Measurements from ENCODE around the gene PSKH1.

The PSKH1 gene

DNA sequence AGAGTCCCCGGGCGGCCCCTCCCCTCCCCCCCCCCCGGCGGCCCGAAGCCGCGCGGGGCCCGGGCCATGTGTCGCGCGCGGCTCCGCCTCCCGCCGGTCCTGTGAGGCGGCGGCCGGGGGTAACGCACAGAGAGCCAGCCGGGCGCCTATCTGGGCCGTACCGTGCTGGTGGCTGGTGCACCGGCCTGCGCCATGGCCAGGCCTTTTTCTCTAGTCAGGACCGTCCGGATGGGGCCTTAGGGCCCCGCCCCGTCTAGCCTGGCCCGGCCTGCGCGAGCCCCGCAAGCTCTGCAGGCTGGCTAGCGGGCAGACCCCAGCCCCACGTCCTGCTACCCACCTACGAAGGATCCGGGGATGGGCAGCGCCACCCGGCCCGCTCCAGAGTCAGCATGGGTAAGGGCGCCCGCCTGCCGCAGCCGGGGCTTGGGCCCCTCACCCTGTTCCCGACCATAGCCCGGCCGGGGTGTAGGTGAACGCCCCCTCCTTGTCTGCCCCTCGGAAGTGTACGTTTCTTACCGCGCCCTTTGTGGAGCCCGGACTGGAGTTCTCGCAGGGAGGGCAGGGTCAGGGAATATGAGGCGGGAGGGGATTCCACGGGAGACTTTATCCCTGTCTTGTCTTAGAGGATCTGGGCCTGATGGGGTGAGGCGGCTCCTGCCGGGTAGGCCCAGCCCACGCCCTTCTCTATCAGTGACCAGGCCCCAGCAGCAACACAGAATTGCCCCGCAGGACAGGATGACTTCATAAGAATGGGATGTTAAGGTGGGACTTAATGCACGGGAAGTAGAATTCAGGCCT, 45.8 kb upstream of the PSKH1 start, which contains the start of gene CENPT:
Gene CENPT (minus strand): TSS at position 630 of the 798 bp plus-strand sequence. CDS start 13,834 bp downstream, outside the sequence.
- Histone ChIP-seq H3K27me3 (ENCODE audit: insufficient read depth, poor library complexity, severe bottlenecking) (no peaks in the 10 kb centered on the region), H3K4me3 (replicated peaks; ENCODE audit: insufficient read depth, low read length) (peak within 1 kb of the TSS; percentile 99), H3K27ac (replicated peaks) (peak within 1 kb of the TSS; percentile 90)
- TF ChIP-seq GABPA (IDR thresholded peaks at IDR 0.05; ENCODE audit: low read depth) (no peak), REST (IDR thresholded peaks at IDR 0.05; ENCODE audit: insufficient replicate concordance, low read depth) (no peak), POLR2AphosphoS5 (IDR thresholded peaks at IDR 0.05; ENCODE audit: low read depth) (no peak), SPI1 (IDR thresholded peaks at IDR 0.05; ENCODE audit: borderline replicate concordance, low read depth) (no peak)
- TF ChIP-seq, protein P1, sequence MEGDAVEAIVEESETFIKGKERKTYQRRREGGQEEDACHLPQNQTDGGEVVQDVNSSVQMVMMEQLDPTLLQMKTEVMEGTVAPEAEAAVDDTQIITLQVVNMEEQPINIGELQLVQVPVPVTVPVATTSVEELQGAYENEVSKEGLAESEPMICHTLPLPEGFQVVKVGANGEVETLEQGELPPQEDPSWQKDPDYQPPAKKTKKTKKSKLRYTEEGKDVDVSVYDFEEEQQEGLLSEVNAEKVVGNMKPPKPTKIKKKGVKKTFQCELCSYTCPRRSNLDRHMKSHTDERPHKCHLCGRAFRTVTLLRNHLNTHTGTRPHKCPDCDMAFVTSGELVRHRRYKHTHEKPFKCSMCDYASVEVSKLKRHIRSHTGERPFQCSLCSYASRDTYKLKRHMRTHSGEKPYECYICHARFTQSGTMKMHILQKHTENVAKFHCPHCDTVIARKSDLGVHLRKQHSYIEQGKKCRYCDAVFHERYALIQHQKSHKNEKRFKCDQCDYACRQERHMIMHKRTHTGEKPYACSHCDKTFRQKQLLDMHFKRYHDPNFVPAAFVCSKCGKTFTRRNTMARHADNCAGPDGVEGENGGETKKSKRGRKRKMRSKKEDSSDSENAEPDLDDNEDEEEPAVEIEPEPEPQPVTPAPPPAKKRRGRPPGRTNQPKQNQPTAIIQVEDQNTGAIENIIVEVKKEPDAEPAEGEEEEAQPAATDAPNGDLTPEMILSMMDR (IDR thresholded peaks at IDR 0.05; ENCODE audit: insufficient read depth, low read length): no peak
- DNase-seq (ENCODE audit: low read depth in 1 of 2, low spot score in 1 of 2): peak in 1 of 2 experiments; percentile 9

- no peak for DNase-seq (ENCODE audit: low read depth in 1 of 2, low spot score in 1 of 2)
- Histone ChIP-seq H3K27ac (replicated peaks) (no peak overlapping the region; the same call in 1 of the 2 replicates), H3K27me3 (ENCODE audit: insufficient read depth, poor library complexity, severe bottlenecking) (no peaks in the 10 kb centered on the region), H3K4me3 (replicated peaks; ENCODE audit: insufficient read depth, low read length) (peak overlapping the region; percentile 99)
- TF ChIP-seq SPI1 (IDR thresholded peaks at IDR 0.05; ENCODE audit: borderline replicate concordance, low read depth): no peak
- TF ChIP-seq, protein P1 (IDR thresholded peaks at IDR 0.05; ENCODE audit: insufficient read depth, low read length): no peak
- TF ChIP-seq REST (IDR thresholded peaks at IDR 0.05; ENCODE audit: insufficient replicate concordance, low read depth): no peak
- TF ChIP-seq GABPA (IDR thresholded peaks at IDR 0.05; ENCODE audit: low read depth): no peak
- TF ChIP-seq POLR2AphosphoS5 (IDR thresholded peaks at IDR 0.05; ENCODE audit: low read depth): no peak
These were observed 44.9 kb upstream of the PSKH1 start for GRCh38 chr16:67848118-67848517.

GRCh38 chr16:67853670-67854069, 39.4 kb upstream of the PSKH1 start:
- no peaks in the 10 kb centered on the region for H3K27me3 ChIP-seq (ENCODE audit: insufficient read depth, poor library complexity, severe bottlenecking)
- TF ChIP-seq POLR2AphosphoS5 (IDR thresholded peaks at IDR 0.05; ENCODE audit: low read depth) (no peak), REST (IDR thresholded peaks at IDR 0.05; ENCODE audit: insufficient replicate concordance, low read depth) (no peak), SPI1 (IDR thresholded peaks at IDR 0.05; ENCODE audit: borderline replicate concordance, low read depth) (no peak), GABPA (IDR thresholded peaks at IDR 0.05; ENCODE audit: low read depth) (no peak)
- TF ChIP-seq, protein P1 (IDR thresholded peaks at IDR 0.05; ENCODE audit: insufficient read depth, low read length): no peak
- no peak for DNase-seq (ENCODE audit: low read depth in 1 of 2, low spot score in 1 of 2)
- H3K27ac ChIP-seq (replicated peaks): no peak overlapping the region
- H3K4me3 ChIP-seq (replicated peaks; ENCODE audit: insufficient read depth, low read length): no peak overlapping the region

Measured in HL-60 (cell line).